Measurements from ENCODE around the gene NGRN.
"Not testable (repeated sequence)": the region's sequence is repeated elsewhere in the genome, so short reads cannot be mapped to it uniquely, and the experiment has no call there.

The NGRN gene

DNA sequence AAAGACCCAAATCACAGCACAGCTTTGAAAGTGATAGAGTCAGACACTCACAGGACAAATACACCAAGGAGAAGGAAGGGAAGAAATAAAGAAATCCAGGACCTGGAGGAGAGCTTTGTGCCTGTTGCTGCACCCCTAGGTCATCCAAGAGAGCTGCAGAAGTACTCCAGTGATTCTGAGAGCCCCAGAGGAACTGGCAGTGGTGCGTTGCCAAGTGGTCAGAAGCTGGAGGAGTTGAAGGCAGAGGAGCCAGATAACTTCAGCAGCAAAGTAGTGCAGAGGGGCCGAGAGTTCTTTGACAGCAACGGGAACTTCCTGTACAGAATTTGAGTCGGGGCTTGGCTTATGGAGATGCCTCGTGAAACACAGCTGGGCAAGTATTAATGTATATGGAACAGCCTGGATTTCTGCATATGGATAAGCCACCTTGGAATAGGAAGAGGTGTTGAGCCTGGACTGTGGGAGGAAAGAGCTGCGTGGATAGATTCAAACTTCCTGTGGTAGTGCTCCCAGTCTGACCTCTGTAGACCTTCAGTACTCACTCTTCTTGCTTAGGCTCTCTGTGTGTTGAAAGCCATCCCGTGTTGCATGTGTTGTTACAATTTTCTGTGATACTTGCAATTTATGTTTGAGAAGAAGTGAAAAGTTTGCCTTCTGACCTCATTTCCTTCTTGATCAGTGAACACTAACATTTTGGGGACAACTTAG, 6.1 kb downstream of the NGRN start:
- TF ChIP-seq PAX5 (IDR thresholded peaks at IDR 0.05; ENCODE audit: insufficient read depth, low read length, severe bottlenecking), result no peak
- TF ChIP-seq POU2F2 (IDR thresholded peaks at IDR 0.05; ENCODE audit: low read depth, low read length), result no peak
- TF ChIP-seq SPI1 (IDR thresholded peaks at IDR 0.05; ENCODE audit: low read depth, low read length), result no peak
- TF ChIP-seq POLR2AphosphoS5 (IDR thresholded peaks at IDR 0.05; ENCODE audit: low read depth, low read length), result no peak
- no peak for TF ChIP-seq POLR2A (IDR thresholded peaks at IDR 0.05; ENCODE audit: low read depth, low read length)
- TF ChIP-seq TAF1 (IDR thresholded peaks at IDR 0.05; ENCODE audit: low read depth, low read length), result no peak

DNA sequence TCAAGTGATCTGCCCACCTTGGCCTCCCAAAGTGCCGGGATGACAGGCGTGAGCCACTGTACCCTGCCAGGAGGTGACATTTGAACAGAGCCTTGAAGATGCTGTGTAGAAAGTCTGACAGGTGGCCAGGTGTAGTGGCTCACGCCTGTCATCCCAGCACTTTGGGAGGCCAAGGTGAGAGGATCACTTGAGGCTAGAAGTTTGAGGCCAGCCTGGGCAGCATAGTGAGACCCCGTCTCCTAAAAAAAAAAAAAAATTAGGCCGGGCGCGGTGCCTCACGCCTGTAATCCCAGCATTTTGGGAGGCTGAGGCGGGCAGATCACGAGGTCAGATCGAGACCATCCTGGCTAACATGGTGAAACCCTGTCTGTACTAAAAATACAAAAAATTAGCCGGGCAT, 13.0 kb downstream of the NGRN start:
- not testable (repeated sequence) for FAIRE-seq; DNase-seq (ENCODE audit: insufficient read length, low spot score)

More for the DNA sequence above, 6.1 kb downstream of the NGRN start:
- FAIRE-seq, result no peak
- no peak for DNase-seq (ENCODE audit: insufficient read length, low spot score)

DNA sequence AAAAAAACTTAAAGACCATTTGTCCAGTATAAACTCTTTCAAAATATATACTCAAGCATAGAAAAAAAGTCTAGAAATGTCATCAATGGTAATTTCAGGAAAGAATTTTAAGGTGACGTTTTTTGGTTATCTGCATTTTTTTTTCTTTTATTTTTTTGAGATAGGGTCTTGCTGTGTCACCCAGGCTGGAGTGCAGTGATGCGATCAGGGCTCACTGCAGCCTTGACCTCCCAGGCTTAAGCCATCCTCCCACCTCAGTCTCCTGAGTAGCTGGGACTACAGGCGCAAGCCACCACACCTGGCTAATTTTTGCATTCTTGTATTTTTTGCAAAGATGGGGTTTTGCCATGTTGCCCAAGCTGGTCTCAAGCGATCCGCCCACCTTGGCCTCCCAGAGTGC, 15.3 kb downstream of the NGRN start:
- not testable (repeated sequence) for DNase-seq (ENCODE audit: insufficient read length, low spot score); FAIRE-seq

DNA sequence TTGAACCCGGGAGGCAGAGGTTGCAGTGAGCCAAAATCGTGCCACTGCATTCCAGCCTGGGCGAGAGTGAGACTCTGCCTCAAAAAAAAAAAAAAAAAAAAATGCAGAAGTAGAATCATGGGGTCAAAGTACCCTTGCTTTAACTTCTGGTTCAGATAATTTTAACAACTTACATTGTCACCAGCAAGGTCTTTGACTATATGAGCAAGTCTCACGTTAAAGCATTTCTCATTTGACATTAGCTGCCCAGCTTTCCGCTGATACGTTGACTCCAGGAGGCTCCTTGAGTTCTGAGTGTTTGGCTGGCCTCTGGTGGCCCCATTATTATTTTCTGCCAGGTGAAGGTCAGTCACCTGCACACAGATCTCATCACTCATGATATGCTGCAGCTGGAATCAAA, 16.2 kb downstream of the NGRN start:
- not testable (repeated sequence) for FAIRE-seq; DNase-seq (ENCODE audit: insufficient read length, low spot score)

DNA sequence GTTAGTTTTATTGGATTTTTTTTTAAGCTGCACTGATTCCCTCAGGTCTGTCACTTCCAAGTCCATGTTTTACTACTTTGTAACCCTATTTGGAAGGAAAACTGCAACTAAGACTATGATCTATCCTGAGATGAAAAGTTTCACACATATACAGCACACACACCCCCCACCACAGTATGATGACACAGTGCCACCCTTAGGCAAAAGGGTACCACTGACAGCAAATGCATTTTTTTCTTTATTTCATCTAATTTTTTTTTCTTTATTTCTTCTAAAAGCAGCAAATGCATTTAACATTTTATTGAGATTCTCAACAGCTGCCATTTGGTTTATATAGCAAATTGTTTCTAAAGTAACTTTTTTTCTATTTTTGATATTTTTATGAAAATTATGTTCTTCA, 21.2 kb downstream of the NGRN start:
- TF ChIP-seq TAF1 (IDR thresholded peaks at IDR 0.05; ENCODE audit: low read depth, low read length) (no peak), POU2F2 (IDR thresholded peaks at IDR 0.05; ENCODE audit: low read depth, low read length) (no peak), SPI1 (IDR thresholded peaks at IDR 0.05; ENCODE audit: low read depth, low read length) (no peak), POLR2AphosphoS5 (IDR thresholded peaks at IDR 0.05; ENCODE audit: low read depth, low read length) (no peak)
- DNase-seq (ENCODE audit: insufficient read length, low spot score), result no peak
- FAIRE-seq, result peak; percentile 78

DNA sequence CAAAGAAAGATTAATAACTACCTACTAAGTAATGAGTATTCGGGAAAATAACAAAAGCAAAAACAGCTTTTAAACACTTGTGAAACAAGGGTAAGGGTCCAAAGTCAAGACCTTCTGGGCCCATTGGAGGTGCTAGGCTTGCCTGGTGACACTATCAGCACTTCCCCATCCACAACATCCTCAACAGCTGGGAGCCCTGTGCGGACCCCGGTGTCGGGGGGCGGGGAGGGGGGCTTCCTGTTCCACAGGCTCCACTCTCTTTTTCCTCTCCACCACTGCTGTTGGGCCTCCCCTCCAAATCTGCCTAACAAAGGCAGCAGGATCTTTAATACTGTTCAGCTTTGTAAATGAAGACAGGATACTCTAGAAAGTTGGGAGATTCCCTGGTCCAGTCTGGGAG, 21.6 kb downstream of the NGRN start:
- FAIRE-seq, result no peak
- no peak for TF ChIP-seq POU2F2 (IDR thresholded peaks at IDR 0.05; ENCODE audit: low read depth, low read length)
- DNase-seq (ENCODE audit: insufficient read length, low spot score), result no peak

DNA sequence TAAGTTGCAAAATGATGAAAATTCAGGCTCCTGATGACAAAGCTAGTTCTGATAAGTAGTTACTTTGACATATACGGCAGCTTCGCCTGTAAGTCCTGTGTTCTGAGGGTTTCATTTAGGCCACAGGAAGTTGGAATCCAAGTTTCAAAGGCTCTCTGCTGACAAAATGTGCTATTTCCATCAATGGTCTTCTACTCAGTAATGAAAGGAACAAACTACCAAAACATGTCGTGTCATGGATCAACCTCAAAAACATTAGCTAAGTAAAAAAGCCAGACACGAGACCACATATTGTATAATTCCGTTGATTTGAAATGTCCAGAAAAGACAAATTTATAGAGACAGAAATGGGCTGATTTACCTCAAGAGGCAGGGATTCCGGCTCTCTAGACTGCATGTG, 22.5 kb downstream of the NGRN start:
- no peak for TF ChIP-seq POU2F2 (IDR thresholded peaks at IDR 0.05; ENCODE audit: low read depth, low read length)
- TF ChIP-seq PAX5 (IDR thresholded peaks at IDR 0.05; ENCODE audit: insufficient read depth, low read length, severe bottlenecking), result no peak
- TF ChIP-seq TAF1 (IDR thresholded peaks at IDR 0.05; ENCODE audit: low read depth, low read length), result no peak
- no peak for TF ChIP-seq POLR2A (IDR thresholded peaks at IDR 0.05; ENCODE audit: low read depth, low read length)
- TF ChIP-seq SPI1 (IDR thresholded peaks at IDR 0.05; ENCODE audit: low read depth, low read length), result no peak
- TF ChIP-seq POLR2AphosphoS5 (IDR thresholded peaks at IDR 0.05; ENCODE audit: low read depth, low read length), result no peak
- no peak for FAIRE-seq
- DNase-seq (ENCODE audit: insufficient read length, low spot score), result no peak

DNA sequence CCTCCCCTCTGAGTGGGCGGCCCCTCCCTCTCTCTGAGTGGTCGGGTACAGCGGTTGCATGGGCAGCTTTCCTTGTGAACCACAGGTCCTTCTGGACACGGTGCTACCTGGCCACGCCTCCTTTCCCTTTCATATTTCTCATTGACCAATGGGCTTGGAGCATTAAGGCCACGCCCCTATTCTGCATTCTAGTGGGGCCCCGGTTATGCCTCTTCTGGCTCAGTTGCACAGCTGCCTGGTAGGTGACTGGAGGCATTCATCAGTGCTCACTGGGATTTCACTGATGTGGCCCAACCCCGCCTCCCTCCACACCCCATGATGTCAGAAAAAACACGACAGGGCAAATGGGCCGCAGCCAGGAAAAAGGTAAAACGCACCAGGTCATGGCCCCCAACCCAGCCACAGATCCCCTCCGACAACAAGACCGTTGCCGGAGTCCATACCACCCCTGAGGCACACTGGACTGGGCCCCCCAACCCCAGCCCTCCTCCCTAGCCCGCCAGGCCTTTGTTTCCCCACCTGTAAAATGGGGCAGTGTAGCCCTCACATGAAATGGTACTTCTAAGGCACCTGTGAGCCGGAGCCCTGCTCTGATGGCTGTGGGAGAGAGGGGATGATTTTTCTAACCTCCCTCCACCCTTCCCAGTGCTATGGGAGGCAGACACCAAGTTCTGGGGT, 26.3 kb downstream of the NGRN start:
- TF ChIP-seq PAX5 (IDR thresholded peaks at IDR 0.05; ENCODE audit: insufficient read depth, low read length, severe bottlenecking) (no peak), POLR2AphosphoS5 (IDR thresholded peaks at IDR 0.05; ENCODE audit: low read depth, low read length) (no peak), TAF1 (IDR thresholded peaks at IDR 0.05; ENCODE audit: low read depth, low read length) (no peak), POU2F2 (IDR thresholded peaks at IDR 0.05; ENCODE audit: low read depth, low read length) (no peak), SPI1 (IDR thresholded peaks at IDR 0.05; ENCODE audit: low read depth, low read length) (no peak), POLR2A (IDR thresholded peaks at IDR 0.05; ENCODE audit: low read depth, low read length) (no peak)
- DNase-seq (ENCODE audit: insufficient read length, low spot score) (no peak), FAIRE-seq (no peak)

DNA sequence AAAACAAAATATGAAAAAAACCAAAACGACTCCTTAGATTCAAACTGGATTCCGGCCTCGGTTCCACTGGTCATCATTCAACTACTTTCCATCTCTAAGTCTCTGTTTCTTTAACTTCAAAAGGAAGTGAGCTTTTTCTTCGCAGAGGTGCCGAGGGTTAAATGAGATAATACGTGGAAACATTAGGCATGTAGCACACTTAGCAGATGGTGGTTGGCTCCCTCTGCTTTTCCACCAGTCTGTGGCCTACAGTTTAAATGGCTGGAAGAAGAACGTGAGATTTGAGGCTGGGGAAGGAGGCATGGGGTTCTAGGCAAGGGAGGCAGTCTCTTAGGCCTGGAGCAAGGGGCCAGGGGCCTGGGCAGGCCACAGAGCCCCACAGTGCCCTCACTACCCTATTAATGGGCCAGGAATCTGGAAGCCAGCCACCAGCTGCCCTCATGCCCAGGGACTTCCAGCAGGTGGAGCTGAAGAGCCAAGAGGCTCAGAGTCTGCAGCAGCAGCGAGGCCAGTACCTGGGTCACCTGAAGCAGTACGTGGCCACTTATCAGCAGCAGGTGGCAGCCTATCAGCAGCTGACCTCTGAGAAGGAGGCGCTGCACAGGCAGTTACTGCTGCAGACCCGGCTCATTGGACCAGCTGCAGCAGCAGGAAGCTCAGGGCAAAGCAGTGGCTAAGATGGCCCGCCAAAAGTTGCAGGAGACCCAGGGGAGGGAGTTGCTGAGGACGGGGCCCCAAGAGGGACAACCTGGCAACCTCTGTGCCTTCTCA, 27.8 kb downstream of the NGRN start:
- DNase-seq (ENCODE audit: insufficient read length, low spot score), result not testable (repeated sequence)
- peak; percentile 71 for FAIRE-seq

DNA sequence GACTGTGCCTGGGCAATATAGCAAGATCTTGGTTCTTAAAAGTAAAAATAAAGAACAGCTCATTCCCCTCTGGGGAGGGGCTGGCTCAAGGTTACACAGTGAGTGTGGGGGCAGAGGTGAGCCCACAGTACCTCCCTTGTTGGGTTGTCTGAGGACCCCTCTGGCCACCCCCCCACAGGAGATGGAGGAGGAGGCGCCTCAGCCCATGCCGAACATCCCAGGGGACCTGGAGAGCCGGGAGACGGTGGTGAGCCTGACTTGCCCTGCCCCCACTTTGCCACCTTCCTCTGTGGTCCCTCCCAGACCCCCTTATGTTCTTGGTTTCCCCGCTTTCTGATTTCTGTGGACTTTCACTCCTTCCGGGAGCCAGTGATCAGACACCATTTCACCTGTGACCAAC, 28.7 kb downstream of the NGRN start:
- DNase-seq (ENCODE audit: insufficient read length, low spot score) (no peak), FAIRE-seq (no peak)
- no peak for TF ChIP-seq POU2F2 (IDR thresholded peaks at IDR 0.05; ENCODE audit: low read depth, low read length)
- TF ChIP-seq SPI1 (IDR thresholded peaks at IDR 0.05; ENCODE audit: low read depth, low read length), result no peak
- no peak for TF ChIP-seq POLR2A (IDR thresholded peaks at IDR 0.05; ENCODE audit: low read depth, low read length)
- no peak for TF ChIP-seq TAF1 (IDR thresholded peaks at IDR 0.05; ENCODE audit: low read depth, low read length)
- no peak for TF ChIP-seq POLR2AphosphoS5 (IDR thresholded peaks at IDR 0.05; ENCODE audit: low read depth, low read length)
- TF ChIP-seq PAX5 (IDR thresholded peaks at IDR 0.05; ENCODE audit: insufficient read depth, low read length, severe bottlenecking), result no peak

Data from GM12891 (cell line).